NCI-H2081 treated with DMSO at 0.1 percent for 48 hours (cell line): ENCODE data around the gene MTG2.

Source experiments
- DNase-seq: peaks from one replicate; lab custom pipeline; 2025; lab: John Stamatoyannopoulos, UW

Gene MTG2

GRCh38 chr20:62233684-62234083 is 50.9 kb downstream of the MTG2 start:
- DNase-seq = no peak

- no peak for DNase-seq
Observed at GRCh38 chr20:62234339-62234738, 51.5 kb downstream of the MTG2 start.

- DNase-seq = no peak
Observed at GRCh38 chr20:62235001-62235776, 52.4 kb downstream of the MTG2 start.

GRCh38 chr20:62235777-62236157 is 52.9 kb downstream of the MTG2 start:
- no peak for DNase-seq

GRCh38 chr20:62236200-62236599 is 53.4 kb downstream of the MTG2 start:
- DNase-seq = no peak

- DNase-seq = no peak
Observed at GRCh38 chr20:62236766-62237513, 54.1 kb downstream of the MTG2 start.

- DNase-seq = no peak
Observed at GRCh38 chr20:62237514-62237800, 54.6 kb downstream of the MTG2 start.

- DNase-seq = peak; percentile 90
Observed at GRCh38 chr20:62237801-62238568, 55.2 kb downstream of the MTG2 start, which contains the start of gene OSBPL2. Gene OSBPL2 (plus strand): TSS chr20:62238521. CDS start chr20:62256185, 17,664 bp downstream.

- no peak for DNase-seq
Observed at GRCh38 chr20:62238569-62239277, 55.9 kb downstream of the MTG2 start.

GRCh38 chr20:62239278-62239879 is 56.6 kb downstream of the MTG2 start:
- DNase-seq = no peak

- DNase-seq = no peak
Observed at GRCh38 chr20:62240020-62240685, 57.3 kb downstream of the MTG2 start.

GRCh38 chr20:62241506-62241905 is 58.7 kb downstream of the MTG2 start:
- DNase-seq = no peak

GRCh38 chr20:62242176-62242575 is 59.3 kb downstream of the MTG2 start:
- no peak for DNase-seq

GRCh38 chr20:62243106-62243505 is 60.3 kb downstream of the MTG2 start:
- DNase-seq = no peak

GRCh38 chr20:62243906-62244515 is 61.2 kb downstream of the MTG2 start:
- no peak for DNase-seq

GRCh38 chr20:62244644-62245108 is 61.8 kb downstream of the MTG2 start:
- DNase-seq = no peak

GRCh38 chr20:62245911-62246280 is 63.1 kb downstream of the MTG2 start:
- no peak for DNase-seq

- no peak for DNase-seq
Observed at GRCh38 chr20:62246431-62246830, 63.6 kb downstream of the MTG2 start.

GRCh38 chr20:62246872-62247652 is 64.2 kb downstream of the MTG2 start:
- DNase-seq = no peak
